Astrocyte (in vitro differentiated cells and primary cell): ENCODE results near the gene ZNF839. TPM values are rescaled to one million over a fixed set of nuclear protein-coding genes. Genes with fewer than 3 reads are reported as not detected.

Experiments
- total RNA-seq: library from RNA; stranded (reverse); gene quantifications from 2 replicates; pipeline ENCODE4 v1.2.1, GENCODE V29; 2021

Gene ZNF839
- total RNA-seq, 1 donor from 2014 or later = 8.0 TPM

Other genes with a start within 250 kb of the ZNF839 start
- gene HSP90AA1, start 232.7 kb upstream of the ZNF839 start, total RNA-seq = 352 and 428 TPM in 2 replicates
- 22.4 and 23.6 TPM in 2 replicates for gene WDR20, start 179.8 kb upstream of the ZNF839 start, total RNA-seq
- 8.3 and 9.3 TPM in 2 replicates for gene MOK, start 14.6 kb upstream of the ZNF839 start, total RNA-seq
- gene CINP, start 43.1 kb downstream of the ZNF839 start, total RNA-seq = 34.9 and 37.8 TPM in 2 replicates
- 19.9 and 23.1 TPM in 2 replicates for gene TECPR2, start 43.2 kb downstream of the ZNF839 start, total RNA-seq
- 7.9 and 9.4 TPM in 2 replicates for gene ANKRD9, start 190.0 kb downstream of the ZNF839 start, total RNA-seq